Nephron progenitor cell (in vitro differentiated cells): ENCODE measurements around the gene COL6A2.

Experiments used
- DNase-seq: peaks from one replicate; pipeline ENCODE4 v3.0.0; 2021
- H3K27ac Mint-ChIP-seq: 2 replicates; pipeline ENCODE4 v1.8.0; 2021; ENCODE audit warnings: mild to moderate bottlenecking, moderate library complexity, mixed read lengths
- H3K27me3 Mint-ChIP-seq: 2 replicates; pipeline ENCODE4 v1.8.0; 2021; ENCODE audit warnings: mild to moderate bottlenecking, low read depth, mixed read lengths; ENCODE audit not compliant: poor library complexity
- H3K36me3 Mint-ChIP-seq: 2 replicates; pipeline ENCODE4 v1.8.0; 2021; ENCODE audit warnings: low read depth, mixed read lengths
- H3K4me1 Mint-ChIP-seq: 2 replicates; pipeline ENCODE4 v1.8.0; 2021; ENCODE audit warnings: mixed read lengths
- H3K4me3 Mint-ChIP-seq: 2 replicates; pipeline ENCODE4 v1.8.0; 2021; ENCODE audit warnings: mild to moderate bottlenecking, moderate library complexity, mixed read lengths
- H3K9me3 Mint-ChIP-seq: 2 replicates; pipeline ENCODE4 v1.8.0; 2021; ENCODE audit warnings: mild to moderate bottlenecking, moderate library complexity, mixed read lengths
- TF ChIP-seq, protein P1 (sequence below): fragments of 200-600 bp; sonication (generic); IDR thresholded peaks from 2 replicates; pipeline ENCODE4 v1.5.0; 2021; ENCODE audit warnings: antibody characterized with exemption

COL6A2 gene

DNA sequence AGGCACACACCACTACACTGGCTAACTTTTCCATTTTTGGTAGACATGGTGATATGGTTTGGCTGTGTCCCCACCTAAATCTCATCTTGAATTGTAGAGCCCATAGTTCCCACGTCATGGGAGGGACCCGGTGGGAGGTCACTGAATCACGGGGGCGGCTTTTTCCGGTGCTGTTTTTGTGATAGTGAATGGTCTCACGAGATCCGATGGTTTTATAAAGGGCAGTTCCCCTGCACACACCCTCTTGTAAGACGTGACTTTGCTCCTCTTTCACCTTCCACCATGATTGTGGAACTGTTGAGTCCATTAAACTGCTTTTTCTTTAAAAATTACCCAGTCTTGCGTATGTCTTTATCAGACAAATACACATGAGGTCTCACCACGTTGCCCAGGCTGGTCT is 58.8 kb downstream of the COL6A2 start:
- DNase-seq: no peak
- Mint-ChIP-seq H3K4me1 (peaks cover 31% of the 10 kb centered on the region), H3K27ac (peak overlapping the region; percentile 92), H3K36me3 (no peaks in the 10 kb centered on the region), H3K27me3 (no peaks in the 10 kb centered on the region), H3K4me3 (no peak overlapping the region), H3K9me3 (no peaks in the 10 kb centered on the region)
- TF ChIP-seq, protein P1, sequence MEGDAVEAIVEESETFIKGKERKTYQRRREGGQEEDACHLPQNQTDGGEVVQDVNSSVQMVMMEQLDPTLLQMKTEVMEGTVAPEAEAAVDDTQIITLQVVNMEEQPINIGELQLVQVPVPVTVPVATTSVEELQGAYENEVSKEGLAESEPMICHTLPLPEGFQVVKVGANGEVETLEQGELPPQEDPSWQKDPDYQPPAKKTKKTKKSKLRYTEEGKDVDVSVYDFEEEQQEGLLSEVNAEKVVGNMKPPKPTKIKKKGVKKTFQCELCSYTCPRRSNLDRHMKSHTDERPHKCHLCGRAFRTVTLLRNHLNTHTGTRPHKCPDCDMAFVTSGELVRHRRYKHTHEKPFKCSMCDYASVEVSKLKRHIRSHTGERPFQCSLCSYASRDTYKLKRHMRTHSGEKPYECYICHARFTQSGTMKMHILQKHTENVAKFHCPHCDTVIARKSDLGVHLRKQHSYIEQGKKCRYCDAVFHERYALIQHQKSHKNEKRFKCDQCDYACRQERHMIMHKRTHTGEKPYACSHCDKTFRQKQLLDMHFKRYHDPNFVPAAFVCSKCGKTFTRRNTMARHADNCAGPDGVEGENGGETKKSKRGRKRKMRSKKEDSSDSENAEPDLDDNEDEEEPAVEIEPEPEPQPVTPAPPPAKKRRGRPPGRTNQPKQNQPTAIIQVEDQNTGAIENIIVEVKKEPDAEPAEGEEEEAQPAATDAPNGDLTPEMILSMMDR: no peak

DNA sequence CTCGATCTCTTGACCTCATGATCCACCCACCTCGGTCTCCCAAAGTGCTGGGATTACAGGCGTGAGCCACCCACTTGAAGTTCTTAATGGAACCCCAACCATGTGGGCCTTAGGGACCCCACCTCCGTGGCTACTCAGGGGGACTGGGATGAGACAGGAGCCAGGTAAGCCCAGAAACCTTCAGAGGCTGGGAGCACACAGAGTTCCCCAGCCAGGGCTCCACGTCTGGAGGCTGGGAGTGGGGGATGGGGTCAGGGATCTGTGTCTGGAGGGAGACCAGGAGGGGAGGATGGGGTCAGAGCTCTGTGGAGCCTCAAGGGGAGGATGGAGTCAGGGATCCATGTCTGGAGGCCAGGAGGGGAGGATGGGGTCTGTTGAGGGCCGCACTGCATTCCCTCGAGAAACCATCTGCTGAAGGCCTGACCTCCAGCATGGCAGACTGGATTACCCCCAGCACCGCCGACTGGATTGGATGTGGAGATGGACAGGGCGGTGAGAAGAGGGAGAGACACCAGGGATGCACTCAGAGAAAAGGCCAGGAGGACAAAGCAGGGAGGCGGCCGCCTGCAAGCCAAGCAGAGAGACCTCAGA is 59.6 kb downstream of the COL6A2 start:
- Mint-ChIP-seq H3K27ac (no peak overlapping the region), H3K4me1 (peaks cover 24% of the 10 kb centered on the region), H3K36me3 (peaks cover 8% of the 10 kb centered on the region), H3K4me3 (no peak overlapping the region), H3K9me3 (peaks cover 3% of the 10 kb centered on the region), H3K27me3 (no peaks in the 10 kb centered on the region)
- TF ChIP-seq, protein P1: no peak
- no peak for DNase-seq

DNA sequence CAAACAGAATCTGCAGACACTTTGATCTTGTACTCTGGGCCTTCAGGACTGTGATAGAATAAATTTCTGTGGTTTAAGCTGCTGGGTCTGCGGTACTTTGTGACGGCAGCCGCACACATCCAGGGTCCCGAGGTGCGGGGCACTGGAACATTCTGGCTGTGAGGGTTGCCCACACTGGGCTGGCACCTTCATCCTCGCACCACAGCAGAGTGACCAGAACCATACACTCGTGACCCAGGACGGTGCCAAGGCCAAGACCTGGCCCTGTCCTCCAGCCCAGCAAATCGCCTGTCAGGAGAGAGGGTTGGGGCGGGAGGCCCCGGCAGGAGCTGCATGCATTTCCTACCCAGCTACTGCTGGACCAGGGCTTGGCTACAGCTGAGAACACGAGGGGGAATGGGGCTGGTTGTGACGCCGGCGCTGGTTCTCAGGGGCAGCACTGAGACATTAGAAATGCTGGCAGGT is 60.1 kb downstream of the COL6A2 start:
- no peak for DNase-seq
- peaks cover 8% of the 10 kb centered on the region for H3K9me3 Mint-ChIP-seq
- no peak overlapping the region for H3K27ac Mint-ChIP-seq

DNA sequence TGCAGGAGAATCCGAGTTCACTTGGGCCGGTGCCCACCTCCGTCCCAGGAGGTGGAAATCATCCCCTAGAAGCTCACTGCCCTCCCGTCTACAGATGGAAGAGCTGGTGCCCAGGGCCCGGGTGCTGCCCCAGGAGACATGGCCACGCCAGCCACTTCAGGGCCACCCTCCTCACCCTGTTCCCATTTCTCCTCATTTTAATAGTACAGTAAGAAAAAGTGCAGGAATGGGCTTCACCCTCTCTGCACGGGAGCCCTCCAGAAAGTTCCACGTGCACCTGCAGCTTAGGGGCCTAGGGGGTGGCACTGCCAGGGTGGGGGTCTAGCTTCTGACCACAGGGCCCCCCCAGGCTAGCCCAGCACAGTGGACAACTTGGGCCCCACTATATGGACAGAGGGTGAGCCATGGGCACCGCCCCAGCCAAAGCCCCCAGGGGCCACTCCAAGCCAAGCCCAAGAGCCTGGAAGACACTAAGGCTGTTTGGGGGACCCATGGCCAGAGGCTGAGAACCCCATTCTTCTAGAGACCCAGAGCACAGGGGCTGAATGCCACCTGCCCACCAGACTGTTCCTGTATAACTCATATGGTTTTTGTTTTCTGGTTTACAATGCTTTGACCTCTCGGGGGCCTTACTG is 60.9 kb downstream of the COL6A2 start:
- H3K4me3 Mint-ChIP-seq: no peak overlapping the region
- no peaks in the 10 kb centered on the region for H3K27me3 Mint-ChIP-seq
- DNase-seq: no peak
- peaks cover 21% of the 10 kb centered on the region for H3K4me1 Mint-ChIP-seq
- peaks cover 14% of the 10 kb centered on the region for H3K9me3 Mint-ChIP-seq
- H3K27ac Mint-ChIP-seq: no peak overlapping the region
- TF ChIP-seq, protein P1: no peak
- peaks cover 21% of the 10 kb centered on the region for H3K36me3 Mint-ChIP-seq

More for the DNA sequence above, 60.1 kb downstream of the COL6A2 start:
- Mint-ChIP-seq H3K4me3 (no peak overlapping the region), H3K36me3 (peaks cover 13% of the 10 kb centered on the region), H3K27me3 (no peaks in the 10 kb centered on the region), H3K4me1 (peaks cover 21% of the 10 kb centered on the region)
- TF ChIP-seq, protein P1: no peak

DNA sequence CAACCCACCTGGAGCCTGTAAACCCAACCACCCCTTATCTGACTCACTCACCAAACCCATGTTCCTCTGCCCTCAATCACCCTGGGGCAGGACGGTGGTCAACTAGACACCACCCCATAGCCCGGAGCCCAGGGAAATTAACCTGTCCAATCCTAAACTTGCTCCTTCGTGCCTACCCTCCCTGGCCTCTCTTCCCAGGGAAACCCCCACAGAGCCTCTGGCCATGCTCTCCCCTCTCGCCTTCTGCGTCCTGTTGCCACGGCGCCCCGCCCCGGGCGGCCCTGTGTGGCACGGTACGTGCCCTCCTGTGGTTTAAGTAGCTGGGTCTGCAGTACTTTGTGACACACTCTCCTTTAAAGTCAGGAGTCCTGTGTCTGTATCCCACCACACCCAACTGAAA is 61.5 kb downstream of the COL6A2 start:
- no peak for DNase-seq
- H3K27ac Mint-ChIP-seq: peak overlapping the region; percentile 83
- peaks cover 27% of the 10 kb centered on the region for H3K36me3 Mint-ChIP-seq
- no peak overlapping the region for H3K4me3 Mint-ChIP-seq
- peaks cover 21% of the 10 kb centered on the region for H3K4me1 Mint-ChIP-seq
- peaks cover 14% of the 10 kb centered on the region for H3K9me3 Mint-ChIP-seq
- TF ChIP-seq, protein P1: no peak
- H3K27me3 Mint-ChIP-seq: no peaks in the 10 kb centered on the region
